ENCODE data around the gene EML1. TPM values are rescaled to one million over a fixed set of nuclear protein-coding genes. Genes with fewer than 3 reads are reported as not detected.

The EML1 gene
- total RNA-seq, 2 experiments from 2014 or later, result 0.59 TPM; not detected in 1

DNA sequence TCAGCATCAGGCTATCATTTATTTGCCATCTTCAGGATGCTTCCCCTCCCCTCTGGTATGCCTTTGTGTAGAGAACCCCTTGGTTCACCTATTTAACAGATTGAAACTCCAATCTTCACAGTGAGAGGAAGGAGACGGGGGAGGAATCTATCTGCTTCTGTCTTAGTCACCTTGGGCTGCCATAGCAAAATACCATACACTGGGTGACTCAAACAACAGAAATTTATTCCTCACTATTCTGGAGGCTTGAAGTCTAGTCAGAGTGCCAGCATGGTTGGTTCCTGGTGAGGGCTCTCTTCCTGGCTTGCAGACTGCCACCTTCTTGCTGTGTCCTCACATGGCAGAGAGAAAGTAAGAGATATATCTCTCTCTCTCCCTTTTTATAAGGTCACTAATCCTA lies 13.5 kb upstream of the EML1 start:
- H3K4me3 Mint-ChIP-seq, result no peak overlapping the region
- POLR2A ChIA-PET, result no interaction called here
- peaks cover 65% of the 10 kb centered on the region for H3K27me3 Mint-ChIP-seq

DNA sequence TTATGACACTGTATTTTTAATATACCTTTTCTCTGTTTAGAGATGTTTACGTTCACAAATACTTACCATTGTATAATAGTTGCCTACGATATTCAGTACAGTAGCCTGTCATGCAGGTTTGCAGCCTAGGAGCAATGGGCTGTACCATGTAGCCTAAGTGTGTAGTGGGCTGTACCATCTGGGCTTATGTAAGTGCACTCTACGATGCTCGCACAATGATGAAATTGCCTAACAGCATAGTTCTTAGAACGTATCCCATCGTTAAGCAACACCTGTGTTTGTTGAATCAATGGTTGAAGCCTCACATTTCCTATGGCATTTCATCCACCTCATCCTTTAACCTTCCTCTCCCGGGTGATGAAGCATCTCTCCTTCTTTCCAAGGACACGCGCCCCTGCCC lies 12.5 kb upstream of the EML1 start:
- peaks cover 0 to 10% of the 10 kb centered on the region in 2 experiments for H3K9me3 ChIP-seq (ENCODE audit: control insufficient read depth in 1 of 2, insufficient read depth in 1 of 2, low read length in 2 of 2)
- H3K27ac Mint-ChIP-seq, result no peak overlapping the region
- no peaks in the 10 kb centered on the region for H3K4me1 Mint-ChIP-seq (ENCODE audit: low read depth)
- no peak overlapping the region for H3K27ac ChIP-seq (ENCODE audit: low read depth in 1 of 2, low read length in 2 of 2)
- POLR2A ChIA-PET, result no interaction called here
- DNase-seq (no peak), ATAC-seq (ENCODE audit: poor library complexity) (no peak)
- no peak overlapping the region for H3K4me3 Mint-ChIP-seq
- H3K4me1 ChIP-seq (ENCODE audit: insufficient read depth, low read length), result no peaks in the 10 kb centered on the region
- no peak overlapping the region for H3K4me3 ChIP-seq (ENCODE audit: low read length)
- H3K36me3 ChIP-seq (ENCODE audit: insufficient read depth, low read length), result no peaks in the 10 kb centered on the region
- TF ChIP-seq, protein P1, sequence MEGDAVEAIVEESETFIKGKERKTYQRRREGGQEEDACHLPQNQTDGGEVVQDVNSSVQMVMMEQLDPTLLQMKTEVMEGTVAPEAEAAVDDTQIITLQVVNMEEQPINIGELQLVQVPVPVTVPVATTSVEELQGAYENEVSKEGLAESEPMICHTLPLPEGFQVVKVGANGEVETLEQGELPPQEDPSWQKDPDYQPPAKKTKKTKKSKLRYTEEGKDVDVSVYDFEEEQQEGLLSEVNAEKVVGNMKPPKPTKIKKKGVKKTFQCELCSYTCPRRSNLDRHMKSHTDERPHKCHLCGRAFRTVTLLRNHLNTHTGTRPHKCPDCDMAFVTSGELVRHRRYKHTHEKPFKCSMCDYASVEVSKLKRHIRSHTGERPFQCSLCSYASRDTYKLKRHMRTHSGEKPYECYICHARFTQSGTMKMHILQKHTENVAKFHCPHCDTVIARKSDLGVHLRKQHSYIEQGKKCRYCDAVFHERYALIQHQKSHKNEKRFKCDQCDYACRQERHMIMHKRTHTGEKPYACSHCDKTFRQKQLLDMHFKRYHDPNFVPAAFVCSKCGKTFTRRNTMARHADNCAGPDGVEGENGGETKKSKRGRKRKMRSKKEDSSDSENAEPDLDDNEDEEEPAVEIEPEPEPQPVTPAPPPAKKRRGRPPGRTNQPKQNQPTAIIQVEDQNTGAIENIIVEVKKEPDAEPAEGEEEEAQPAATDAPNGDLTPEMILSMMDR (IDR thresholded peaks at IDR 0.05), result no peak
- H3K9me3 Mint-ChIP-seq, result peaks cover 5% of the 10 kb centered on the region
- peaks cover 57% of the 10 kb centered on the region for H3K27me3 Mint-ChIP-seq
- intact Hi-C loops (cut with DNase I, micrococcal nuclease), result loop anchor here in 1 of 2 experiments (10.0 kb wide), 1 partner anchor 296 kb away; the partner anchor contains the start of genes CCNK and SETD3
- CTCF ChIA-PET, result no interaction called here
- H3K36me3 Mint-ChIP-seq (ENCODE audit: low read depth), result no peaks in the 10 kb centered on the region
- H3K27me3 ChIP-seq (ENCODE audit: control insufficient read depth in 1 of 2, insufficient read depth in 2 of 2, low read length in 2 of 2), result peaks cover 7% of the 10 kb centered on the region in 2 experiments

More for the DNA sequence above, 13.5 kb upstream of the EML1 start:
- Histone ChIP-seq H3K9me3 (ENCODE audit: control insufficient read depth in 1 of 2, insufficient read depth in 1 of 2, low read length in 2 of 2) (peaks cover 0 to 10% of the 10 kb centered on the region in 2 experiments), H3K4me1 (ENCODE audit: insufficient read depth, low read length) (no peaks in the 10 kb centered on the region), H3K27me3 (ENCODE audit: control insufficient read depth in 1 of 2, insufficient read depth in 2 of 2, low read length in 2 of 2) (peaks cover 7% of the 10 kb centered on the region in 2 experiments), H3K36me3 (ENCODE audit: insufficient read depth, low read length) (no peaks in the 10 kb centered on the region), H3K27ac (ENCODE audit: low read depth in 1 of 2, low read length in 2 of 2) (no peak overlapping the region), H3K4me3 (ENCODE audit: low read length) (no peak overlapping the region)
- H3K36me3 Mint-ChIP-seq (ENCODE audit: low read depth), result no peaks in the 10 kb centered on the region
- TF ChIP-seq, protein P1 (IDR thresholded peaks at IDR 0.05), result no peak
- peaks cover 5% of the 10 kb centered on the region for H3K9me3 Mint-ChIP-seq
- intact Hi-C loops (cut with DNase I, micrococcal nuclease), result loop anchor here in 1 of 2 experiments (10.0 kb wide), 1 partner anchor 295 kb away; the partner anchor contains the start of genes CCNK and SETD3
- ATAC-seq (ENCODE audit: poor library complexity) (no peak), DNase-seq (no peak)
- CTCF ChIA-PET, result no interaction called here
- no peak overlapping the region for H3K27ac Mint-ChIP-seq
- no peaks in the 10 kb centered on the region for H3K4me1 Mint-ChIP-seq (ENCODE audit: low read depth)

DNA sequence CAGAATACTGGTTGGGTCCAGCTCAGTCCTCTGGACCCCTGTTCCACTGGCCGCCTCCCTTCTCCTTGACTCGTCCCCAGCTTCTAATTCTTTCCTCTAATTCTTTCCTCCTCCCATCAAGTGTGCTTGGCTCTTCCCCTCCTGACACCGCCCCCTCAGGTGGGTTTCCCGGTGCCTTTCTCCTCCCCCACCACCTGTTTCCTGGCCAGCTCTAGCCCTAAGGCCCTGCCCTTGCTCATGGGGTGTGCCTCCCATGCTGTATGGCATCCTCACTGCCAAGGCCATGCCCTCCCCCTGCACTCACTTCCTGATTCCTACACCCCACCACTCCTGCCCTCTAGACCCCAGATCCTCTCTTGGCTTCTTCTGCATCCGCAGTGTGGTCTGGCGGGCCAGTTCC lies 12.1 kb upstream of the EML1 start:
- no peak overlapping the region for H3K4me3 Mint-ChIP-seq
- no peaks in the 10 kb centered on the region for H3K36me3 Mint-ChIP-seq (ENCODE audit: low read depth)
- no peak for DNase-seq
- H3K4me1 Mint-ChIP-seq (ENCODE audit: low read depth), result no peaks in the 10 kb centered on the region
- H3K27ac ChIP-seq (ENCODE audit: low read depth in 1 of 2, low read length in 2 of 2), result no peak overlapping the region
- H3K9me3 Mint-ChIP-seq, result peaks cover 5% of the 10 kb centered on the region
- no peaks in the 10 kb centered on the region for H3K4me1 ChIP-seq (ENCODE audit: insufficient read depth, low read length)
- ChIA-PET POLR2A (no interaction called here), CTCF (no interaction called here)
- H3K36me3 ChIP-seq (ENCODE audit: insufficient read depth, low read length), result no peaks in the 10 kb centered on the region
- H3K4me3 ChIP-seq (ENCODE audit: low read length), result no peak overlapping the region
- ATAC-seq (ENCODE audit: poor library complexity), result no peak
- H3K27me3 ChIP-seq (ENCODE audit: control insufficient read depth in 1 of 2, insufficient read depth in 2 of 2, low read length in 2 of 2), result peaks cover 7% of the 10 kb centered on the region in 2 experiments
- H3K27me3 Mint-ChIP-seq, result peaks cover 55% of the 10 kb centered on the region
- no peak overlapping the region for H3K27ac Mint-ChIP-seq
- TF ChIP-seq, protein P1 (IDR thresholded peaks at IDR 0.05), result no peak
- H3K9me3 ChIP-seq (ENCODE audit: control insufficient read depth in 1 of 2, insufficient read depth in 1 of 2, low read length in 2 of 2), result peaks cover 0 to 10% of the 10 kb centered on the region in 2 experiments
- intact Hi-C loops (cut with DNase I, micrococcal nuclease), result loop anchor here in 1 of 2 experiments (10.0 kb wide), 1 partner anchor 296 kb away; the partner anchor contains the start of genes CCNK and SETD3

Measured in CD4-positive, alpha-beta T cell (primary cell).